LHCN-M2 (cell line): ENCODE data around the gene FBXO34. TPM values are rescaled to one million over a fixed set of nuclear protein-coding genes. Genes with fewer than 3 reads are reported as not detected.

Source experiments
- DNase-seq: peaks from one replicate; pipeline ENCODE4 v3.0.0-alpha.2; 2012; ENCODE audit warnings: low read depth
- total RNA-seq: library from RNA; depleted of rRNA; stranded (reverse); fragments of >200 nt; gene quantifications from 2 replicates; pipeline ENCODE4 v1.2.3, GENCODE V29; 2014; rRNA removed

Gene FBXO34
- total RNA-seq, 1 experiment from 2014 or later, result 14.0 TPM

DNA sequence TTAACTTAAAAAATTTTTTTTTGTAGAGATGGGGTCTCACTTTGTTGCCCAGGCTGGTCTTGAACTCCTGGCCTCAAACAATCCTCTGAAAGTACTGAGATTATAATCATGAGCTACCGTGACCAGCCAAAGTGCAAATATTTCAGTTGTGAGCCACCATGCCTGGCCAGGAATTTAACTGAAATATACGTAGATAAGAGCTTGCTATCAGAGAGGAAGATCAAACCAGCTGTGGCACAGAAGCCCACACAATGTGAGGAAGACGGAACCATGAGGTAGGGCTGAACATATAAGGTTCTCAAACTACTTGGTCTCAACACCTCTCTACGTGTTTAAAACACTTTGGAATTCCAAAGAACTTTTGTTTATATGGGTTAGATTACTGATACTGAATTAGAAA is 111.3 kb downstream of the FBXO34 start:
- DNase-seq, result no peak

DNA sequence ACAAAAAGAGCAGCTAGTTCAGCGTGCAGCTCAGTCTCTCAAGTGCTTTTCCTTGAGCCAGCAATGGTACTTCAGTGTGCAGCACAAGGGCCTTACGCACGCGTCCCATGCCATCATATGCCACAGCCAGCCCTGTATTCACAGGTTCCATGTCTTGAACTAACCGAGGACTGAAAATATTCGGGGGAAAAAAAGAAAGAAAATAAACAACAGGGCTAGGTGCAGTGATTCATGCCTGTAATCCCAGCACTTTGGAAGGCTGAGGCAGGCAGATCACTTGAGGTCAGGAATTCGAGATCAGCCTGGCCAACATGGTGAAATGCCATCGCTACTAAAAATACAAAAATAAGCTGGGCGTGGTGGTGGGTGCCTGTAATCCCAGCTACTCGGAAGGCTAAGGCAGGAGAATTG is 111.8 kb downstream of the FBXO34 start:
- peak; percentile 60 for DNase-seq

DNA sequence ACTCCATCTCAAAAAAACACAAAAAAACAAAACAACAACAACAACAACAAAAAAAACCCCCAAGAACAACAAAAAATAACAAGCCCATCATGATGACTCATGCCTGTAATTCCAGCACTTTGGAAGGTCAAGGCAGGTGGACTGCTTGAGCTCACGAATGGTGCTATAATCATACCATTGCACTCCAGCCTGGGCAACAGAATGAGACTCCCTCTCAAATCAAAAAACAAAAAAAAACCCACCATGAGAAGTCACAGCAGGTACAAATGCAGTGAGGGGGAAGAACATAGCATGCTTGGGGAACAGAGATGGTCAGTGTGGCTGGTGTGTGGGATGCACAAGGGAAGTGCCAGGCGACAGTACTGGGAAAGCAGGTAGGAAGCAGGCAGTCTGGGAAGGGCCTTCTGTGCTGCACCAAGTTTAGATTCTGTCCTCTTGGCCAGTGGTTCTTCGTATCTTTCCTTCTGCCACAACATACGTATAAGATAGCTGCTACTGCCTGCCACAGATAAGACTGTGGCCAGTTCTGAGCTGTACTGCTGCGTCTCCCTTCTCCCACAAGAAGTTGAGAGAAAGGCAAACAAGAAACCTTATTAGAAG is 112.4 kb downstream of the FBXO34 start:
- peak; percentile 33 for DNase-seq

DNA sequence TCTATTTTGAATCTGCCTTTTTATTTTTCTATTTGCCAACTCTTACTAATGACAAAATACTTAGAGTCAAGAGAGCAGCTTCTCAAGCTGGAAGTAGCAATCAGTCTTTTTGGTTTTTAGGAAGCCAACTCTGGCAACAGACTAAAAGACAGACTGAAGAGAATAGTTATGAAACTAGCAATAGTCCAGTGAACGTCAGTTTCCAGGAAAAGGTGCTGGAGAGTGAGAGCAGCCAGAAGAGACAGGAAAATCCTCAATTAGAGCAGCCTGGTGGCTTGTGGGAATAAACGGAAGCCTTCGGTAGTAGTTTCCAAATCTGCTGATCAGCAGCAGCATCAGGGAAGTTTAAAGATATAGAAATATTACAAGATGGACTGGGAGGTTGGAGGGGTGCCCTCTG is 113.3 kb downstream of the FBXO34 start:
- DNase-seq, result no peak

DNA sequence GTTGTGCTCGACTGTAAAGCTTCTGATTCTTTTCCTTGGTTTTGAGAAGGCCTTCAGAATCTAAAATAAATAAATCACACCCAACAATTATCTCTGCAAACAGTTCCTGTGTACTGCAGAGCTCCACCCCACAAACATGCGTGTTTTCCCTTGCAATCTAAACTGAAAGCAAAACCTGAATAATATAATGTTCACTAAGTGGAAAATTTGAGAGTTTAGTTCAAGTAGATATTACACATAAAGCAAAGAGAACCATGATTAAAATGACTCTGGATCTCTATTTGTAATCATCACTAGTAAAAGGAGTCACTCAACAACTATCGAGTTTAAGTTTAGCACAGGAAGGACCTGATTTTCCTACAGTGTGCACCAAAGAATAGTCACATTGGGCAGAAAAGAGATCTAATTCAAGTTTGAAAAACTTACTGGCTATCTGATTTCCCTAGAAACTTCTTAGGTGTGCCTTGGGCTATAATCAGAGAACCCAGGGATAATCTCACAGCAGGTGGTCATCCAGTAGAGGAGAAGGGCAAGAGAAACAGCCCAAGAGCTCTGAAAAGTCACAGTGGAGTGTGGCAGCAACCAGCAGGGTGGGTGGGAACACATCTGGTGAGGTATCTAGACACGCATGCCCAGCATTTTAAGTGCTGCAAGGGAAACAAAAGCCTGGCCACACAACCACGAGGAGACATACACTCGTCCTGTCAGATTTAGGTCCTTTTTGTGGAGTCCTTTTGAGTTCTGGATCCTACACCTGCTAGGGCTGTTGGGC is 115.0 kb downstream of the FBXO34 start:
- DNase-seq, result no peak

DNA sequence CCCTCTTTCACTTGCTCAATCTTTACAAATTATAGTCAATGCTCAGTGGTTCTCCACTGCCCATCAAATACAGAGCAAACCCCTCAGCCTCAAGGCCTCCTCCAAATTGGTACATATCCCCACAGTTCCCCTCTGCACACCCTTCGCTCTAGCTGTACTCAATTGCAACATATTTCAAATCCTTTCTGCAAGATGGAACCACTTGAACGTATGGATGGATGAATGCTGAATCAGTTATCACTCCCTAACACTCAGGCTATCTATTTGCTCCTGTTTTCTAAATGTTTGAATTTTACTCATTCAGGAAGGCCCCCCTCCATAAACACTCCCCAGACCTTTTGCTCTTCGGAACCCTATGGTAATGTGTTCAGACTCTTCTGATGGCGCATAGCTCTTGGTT is 115.9 kb downstream of the FBXO34 start:
- no peak for DNase-seq

DNA sequence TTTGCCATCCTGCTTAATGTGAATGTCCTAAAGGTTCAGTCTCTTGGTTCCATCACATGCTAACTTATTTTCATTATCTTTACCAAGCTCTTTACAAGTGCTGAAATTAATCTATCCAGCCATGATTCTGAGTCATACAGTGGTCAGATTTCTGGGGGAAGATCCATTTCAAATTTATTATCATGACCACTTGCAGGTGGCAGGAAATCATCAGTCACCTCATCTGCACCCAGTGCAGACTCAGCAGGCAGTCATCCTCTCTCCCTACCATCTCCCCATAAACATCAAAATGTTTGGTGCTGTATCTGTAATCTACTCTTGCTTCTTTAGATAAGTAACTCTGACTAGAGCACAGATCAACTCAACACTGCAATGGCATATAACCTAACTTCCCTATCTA is 116.9 kb downstream of the FBXO34 start:
- DNase-seq, result peak; percentile 75

DNA sequence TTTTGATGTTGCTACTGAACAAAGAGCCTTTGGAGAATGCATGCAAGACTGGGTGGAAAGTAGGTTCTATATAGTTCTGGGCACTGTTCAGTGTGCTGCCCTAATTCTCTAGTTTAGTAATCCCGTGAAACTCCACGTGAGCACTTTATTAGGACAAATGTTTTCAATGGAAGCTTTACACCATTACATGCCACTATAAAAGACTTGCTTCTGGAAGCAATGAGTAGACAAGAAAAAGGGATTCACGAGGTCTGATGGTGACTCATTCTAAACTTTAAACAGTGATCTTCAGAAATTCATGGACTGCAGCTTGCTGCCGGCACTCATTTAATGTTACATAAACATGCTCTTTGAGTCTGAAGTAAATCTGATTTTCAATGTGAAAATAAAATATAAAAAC is 118.1 kb downstream of the FBXO34 start:
- DNase-seq, result peak; percentile 59

DNA sequence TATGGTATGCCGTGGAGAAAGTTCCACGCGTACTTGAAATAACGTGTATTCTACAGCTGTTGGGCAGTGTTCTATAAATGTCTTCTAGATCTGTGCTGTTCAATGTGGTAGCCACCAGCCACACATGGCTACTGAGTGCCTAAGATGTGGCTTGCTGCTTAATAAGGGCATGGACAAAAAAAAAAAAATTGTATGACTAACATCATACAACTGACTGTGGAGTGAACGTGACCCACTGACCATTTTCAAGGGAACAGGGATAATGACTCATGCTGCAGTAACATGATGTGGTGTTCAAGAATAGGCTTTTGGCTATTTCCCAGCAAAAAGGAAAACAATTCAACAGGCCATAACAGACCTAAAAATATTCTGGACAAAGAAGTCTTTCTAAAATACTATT is 127.5 kb downstream of the FBXO34 start:
- DNase-seq, result peak; percentile 99

DNA sequence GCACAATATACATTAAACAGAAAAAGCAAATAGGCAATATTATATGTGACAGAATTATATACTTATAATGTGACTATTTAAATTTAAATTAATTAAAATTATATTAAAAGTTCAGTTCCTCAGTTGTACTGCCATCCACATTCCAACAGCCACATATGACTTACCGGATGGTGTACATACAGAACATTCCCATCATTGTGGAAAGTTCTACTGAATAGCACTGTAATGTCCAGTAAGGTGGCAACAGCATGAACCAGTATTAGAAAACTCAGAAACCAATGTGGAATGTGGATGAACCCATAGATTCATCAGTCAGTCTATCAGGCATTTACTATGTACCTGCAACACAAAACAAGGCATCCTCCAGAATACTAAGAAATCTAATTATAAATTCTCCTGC is 128.0 kb downstream of the FBXO34 start:
- DNase-seq, result no peak

DNA sequence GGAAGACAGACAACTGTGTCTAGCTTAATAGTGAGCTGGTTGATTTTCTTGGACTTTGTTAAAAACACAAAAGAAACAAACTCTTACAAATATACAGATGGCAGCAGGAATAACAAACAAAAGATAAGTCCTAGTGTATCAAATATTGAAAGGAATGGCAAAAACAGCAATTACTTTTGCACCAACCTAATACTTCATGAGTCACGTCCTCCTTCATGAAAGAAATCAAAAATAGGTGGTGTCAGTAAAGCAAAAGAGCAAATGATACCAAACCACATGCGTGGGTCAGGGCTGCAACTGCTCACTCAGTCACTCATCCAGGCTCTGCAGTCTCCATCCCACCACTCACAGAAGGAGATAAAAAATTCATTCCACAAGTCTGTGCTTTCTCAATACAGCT is 128.6 kb downstream of the FBXO34 start:
- DNase-seq, result peak; percentile 58

DNA sequence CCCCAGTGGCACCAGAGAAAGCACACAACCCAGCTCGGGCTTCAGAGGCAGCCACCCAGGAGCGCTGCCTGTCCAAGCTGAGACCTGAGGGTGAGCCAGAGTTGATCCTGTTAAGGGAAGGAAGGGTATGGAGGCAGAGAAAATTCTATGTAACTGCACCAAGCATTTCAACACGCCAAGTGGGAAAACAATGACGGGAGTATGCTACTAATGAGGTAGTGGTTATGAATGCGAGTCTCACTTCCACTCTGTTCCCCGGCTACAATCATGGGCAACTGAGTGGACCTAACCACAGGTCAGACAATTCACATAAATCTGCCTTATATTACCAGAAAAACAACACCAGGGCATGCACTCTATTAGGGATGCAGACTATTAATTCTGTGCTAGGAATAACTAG is 130.5 kb downstream of the FBXO34 start:
- DNase-seq, result no peak

Other genes with a start within 250 kb of the FBXO34 start
- gene WDHD1, start 244.3 kb upstream of the FBXO34 start, total RNA-seq, result 25.5 and 26.4 TPM in 2 replicates
- gene SOCS4, start 244.2 kb upstream of the FBXO34 start, total RNA-seq, result 21.7 and 33.9 TPM in 2 replicates
- 117 and 196 TPM in 2 replicates for gene MAPK1IP1L, start 219.8 kb upstream of the FBXO34 start, total RNA-seq
- 247 and 288 TPM in 2 replicates for gene LGALS3, start 142.2 kb upstream of the FBXO34 start, total RNA-seq
- gene DLGAP5, start 79.8 kb upstream of the FBXO34 start, total RNA-seq, result 91.2 and 97.3 TPM in 2 replicates
- 9.0 and 9.5 TPM in 2 replicates for gene ATG14, start 140.4 kb downstream of the FBXO34 start, total RNA-seq
- gene TBPL2, start 169.2 kb downstream of the FBXO34 start, total RNA-seq, result not detected in 2 replicates